SK-N-SH (cell line): ENCODE data around the gene TMEM232. TPM values are rescaled to one million over a fixed set of nuclear protein-coding genes. Genes with fewer than 3 reads are reported as not detected.

Experiments
- CTCF ChIA-PET: fragments of 300-600, 350-600 bp; formaldehyde crosslinking; extraction: SDS; loops from one replicate; lab custom pipeline; 2021; lab: Yijun Ruan, JAX
- POLR2A ChIA-PET: fragments of 350-600 bp; sonication (Branson Sonifier 250); formaldehyde crosslinking; extraction: SDS; loops from one replicate; lab custom pipeline; 2020; ENCODE audit warnings: antibody characterized with exemption, inconsistent platforms; lab: Yijun Ruan, JAX
- DNase-seq: peaks from one replicate; pipeline ENCODE4 v3.0.0; 2012
- H2AFZ ChIP-seq: fragments of 200-600 bp; sonication (generic); 2 replicates; pipeline ENCODE4 v1.8.1; 2016; ENCODE audit warnings: antibody characterized with exemption, mild to moderate bottlenecking, low read depth
- H3F3A ChIP-seq: fragments of 200-600 bp; sonication (generic); replicated peaks from 2 replicates; pipeline ENCODE3; 2016; ENCODE audit warnings: antibody characterized with exemption, mild to moderate bottlenecking; ENCODE audit not compliant: insufficient read depth
- H3K27ac ChIP-seq, 2 experiments: fragments of 200-500 bp in 1 of 2; fragments of 200-600 bp in 1 of 2; sonication (Bioruptor generic) in 1 of 2; sonication (generic), shearing (Covaris generic) in 1 of 2; 2 replicates each; pipeline versions ENCODE4 v1.5.1 to v1.6.1; 2014 to 2016; ENCODE audit warnings: low read depth in 2 of 2, inconsistent platforms in 1 of 2, low read length in 1 of 2, mild to moderate bottlenecking in 1 of 2, mixed read lengths in 1 of 2
- H3K27me3 ChIP-seq: fragments of 200-600 bp; sonication (generic), shearing (Covaris generic); 2 replicates; pipeline ENCODE4 v1.6.1; 2016; ENCODE audit warnings: mixed run types; ENCODE audit not compliant: insufficient read depth
- H3K36me3 ChIP-seq, 2 experiments: fragments of 200-500 bp in 1 of 2; fragments of 200-600 bp in 1 of 2; sonication (Bioruptor generic) in 1 of 2; sonication (generic) in 1 of 2; replicated peaks in 1 of 2; 2 replicates each; pipeline versions ENCODE3 to v1.5.1; 2014 to 2016; ENCODE audit warnings: low read length in 1 of 2, mild to moderate bottlenecking in 1 of 2; ENCODE audit not compliant: insufficient read depth in 2 of 2, control insufficient read depth in 1 of 2
- H3K4me1 ChIP-seq, 2 experiments: fragments of 200-500 bp in 1 of 2; fragments of 200-600 bp in 1 of 2; sonication (Bioruptor generic) in 1 of 2; sonication (generic), shearing (Covaris generic) in 1 of 2; 2 replicates each; pipeline versions ENCODE4 v1.5.1 to v1.6.1; 2014 to 2016; ENCODE audit warnings: low read depth in 1 of 2, low read length in 1 of 2, mixed run types in 1 of 2; ENCODE audit not compliant: insufficient read depth in 2 of 2, control insufficient read depth in 1 of 2
- H3K4me2 ChIP-seq: fragments of 200-600 bp; sonication (generic), shearing (Covaris generic); 2 replicates; pipeline ENCODE4 v1.6.1; 2017; ENCODE audit warnings: mixed run types
- H3K4me3 ChIP-seq, 2 experiments: fragments of 200-500 bp in 1 of 2; fragments of 200-600 bp in 1 of 2; sonication (Bioruptor generic) in 1 of 2; sonication (generic), shearing (Covaris generic) in 1 of 2; 2 replicates each; pipeline versions ENCODE4 v1.5.1 to v1.8.1; 2014 to 2016; ENCODE audit warnings: low read depth in 2 of 2, inconsistent platforms in 1 of 2, low read length in 1 of 2, mild to moderate bottlenecking in 1 of 2, mixed read lengths in 1 of 2, moderate library complexity in 1 of 2
- H3K79me2 ChIP-seq: fragments of 200-600 bp; sonication (generic); 2 replicates; pipeline ENCODE4 v1.8.1; 2017; ENCODE audit warnings: mild to moderate bottlenecking; ENCODE audit not compliant: insufficient read depth
- H3K9ac ChIP-seq: fragments of 200-600 bp; sonication (generic); 2 replicates; pipeline ENCODE4 v1.6.1; 2017; ENCODE audit warnings: mixed run types
- H3K9me2 ChIP-seq: fragments of 200-600 bp; sonication (generic); 2 replicates; pipeline ENCODE4 v1.6.1; 2017; ENCODE audit warnings: mixed run types
- H3K9me3 ChIP-seq: fragments of 200-600 bp; sonication (generic); 2 replicates; pipeline ENCODE4 v1.6.1; 2017; ENCODE audit warnings: mixed run types, mild to moderate bottlenecking, moderate library complexity
- H4K20me1 ChIP-seq: fragments of 200-600 bp; sonication (generic); 2 replicates; pipeline ENCODE4 v1.6.1; 2017; ENCODE audit warnings: mild to moderate bottlenecking, mixed run types; ENCODE audit not compliant: insufficient read depth
- EZH2phosphoT487 ChIP-seq: fragments of 200-600 bp; sonication (generic); IDR thresholded peaks from 2 replicates; pipeline ENCODE4 v1.6.1; 2017; ENCODE audit warnings: low read depth, mixed run types, mild to moderate bottlenecking, antibody characterized with exemption, moderate library complexity, borderline replicate concordance
- GABPA ChIP-seq: IDR thresholded peaks from 2 replicates; pipeline ENCODE4 v1.4.0; 2012; ENCODE audit warnings: low read depth, mild to moderate bottlenecking
- POLR2AphosphoS5 ChIP-seq: IDR thresholded peaks from 2 replicates; pipeline ENCODE4 v1.6.1; 2012; ENCODE audit warnings: low read depth, low read length
- REST ChIP-seq: IDR thresholded peaks from 2 replicates; pipeline ENCODE4 v1.6.1; 2012; ENCODE audit warnings: mild to moderate bottlenecking, low read depth, low read length, moderate library complexity
- RXRA ChIP-seq: IDR thresholded peaks from 2 replicates; pipeline ENCODE4 v1.4.0; 2012; ENCODE audit warnings: low read depth, mild to moderate bottlenecking, borderline replicate concordance
- SIN3A ChIP-seq: IDR thresholded peaks from 2 replicates; pipeline ENCODE4 v1.6.1; 2012; ENCODE audit warnings: low read depth, mild to moderate bottlenecking, low read length, moderate library complexity, borderline replicate concordance
- SMC3 ChIP-seq: IDR thresholded peaks from 2 replicates; pipeline ENCODE4 v1.6.1; 2012; ENCODE audit warnings: low read depth, low read length, improper control_type of control experiment
- TAF1 ChIP-seq: IDR thresholded peaks from 2 replicates; pipeline ENCODE4 v1.6.1; 2012; ENCODE audit warnings: low read depth, mild to moderate bottlenecking, low read length, moderate library complexity, borderline replicate concordance
- ZBTB33 ChIP-seq: IDR thresholded peaks from 2 replicates; pipeline ENCODE4 v1.4.0; 2012; ENCODE audit warnings: low read depth, borderline replicate concordance
- WGBS: methylation state at CpG from one replicate; pipeline ENCODE4 v1.1.6; 2017; ENCODE audit warnings: low lambda C conversion rate; 5-methylcytosine and 5-hydroxymethylcytosine counted together
- polyA plus RNA-seq, 3 experiments: library from polyadenylated mRNA; depleted of rRNA; stranded (reverse); fragments of >200 nt; gene quantifications; 2 replicates each; pipeline ENCODE4 v1.2.3, GENCODE V29; 2012
- TF ChIP-seq, protein P1 (sequence below): fragments of 200-600 bp; sonication (generic); IDR thresholded peaks from 2 replicates; pipeline ENCODE4 v1.6.1; 2017; ENCODE audit warnings: antibody characterized with exemption, mild to moderate bottlenecking, moderate library complexity
- TF ChIP-seq, protein P2 (sequence below): fragments of 150-350 bp; IDR thresholded peaks from 2 replicates; pipeline ENCODE4 v1.6.1; 2017; ENCODE audit warnings: antibody characterized with exemption, low read length, low read depth, borderline replicate concordance

The TMEM232 gene
- polyA plus RNA-seq, 1 of the 3 experiments (the other 2 are of a cell fraction) = 0.66 TPM

GRCh38 chr5:110435207-110435606 lies 291.3 kb downstream of the TMEM232 start:
- 56% methylated on average over 2 of the region's 2 CpGs for WGBS

More at GRCh38 chr5:110435207-110435606, 291.3 kb downstream of the TMEM232 start:
- ChIA-PET POLR2A (no interaction called here), CTCF (no interaction called here)
- H3K4me3 ChIP-seq = no peak overlapping the region
- H3K9me2 ChIP-seq = no peaks in the 10 kb centered on the region
- H3K36me3 ChIP-seq = peaks cover 0 to 4% of the 10 kb centered on the region in 2 experiments
- no peaks in the 10 kb centered on the region for H3K79me2 ChIP-seq
- TF ChIP-seq POLR2AphosphoS5 (no peak), SIN3A (no peak), ZBTB33 (no peak), EZH2phosphoT487 (no peak), SMC3 (no peak), RXRA (no peak), TAF1 (no peak), GABPA (no peak), REST (no peak)
- TF ChIP-seq, protein P1, sequence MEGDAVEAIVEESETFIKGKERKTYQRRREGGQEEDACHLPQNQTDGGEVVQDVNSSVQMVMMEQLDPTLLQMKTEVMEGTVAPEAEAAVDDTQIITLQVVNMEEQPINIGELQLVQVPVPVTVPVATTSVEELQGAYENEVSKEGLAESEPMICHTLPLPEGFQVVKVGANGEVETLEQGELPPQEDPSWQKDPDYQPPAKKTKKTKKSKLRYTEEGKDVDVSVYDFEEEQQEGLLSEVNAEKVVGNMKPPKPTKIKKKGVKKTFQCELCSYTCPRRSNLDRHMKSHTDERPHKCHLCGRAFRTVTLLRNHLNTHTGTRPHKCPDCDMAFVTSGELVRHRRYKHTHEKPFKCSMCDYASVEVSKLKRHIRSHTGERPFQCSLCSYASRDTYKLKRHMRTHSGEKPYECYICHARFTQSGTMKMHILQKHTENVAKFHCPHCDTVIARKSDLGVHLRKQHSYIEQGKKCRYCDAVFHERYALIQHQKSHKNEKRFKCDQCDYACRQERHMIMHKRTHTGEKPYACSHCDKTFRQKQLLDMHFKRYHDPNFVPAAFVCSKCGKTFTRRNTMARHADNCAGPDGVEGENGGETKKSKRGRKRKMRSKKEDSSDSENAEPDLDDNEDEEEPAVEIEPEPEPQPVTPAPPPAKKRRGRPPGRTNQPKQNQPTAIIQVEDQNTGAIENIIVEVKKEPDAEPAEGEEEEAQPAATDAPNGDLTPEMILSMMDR = no peak
- TF ChIP-seq, protein P2, sequence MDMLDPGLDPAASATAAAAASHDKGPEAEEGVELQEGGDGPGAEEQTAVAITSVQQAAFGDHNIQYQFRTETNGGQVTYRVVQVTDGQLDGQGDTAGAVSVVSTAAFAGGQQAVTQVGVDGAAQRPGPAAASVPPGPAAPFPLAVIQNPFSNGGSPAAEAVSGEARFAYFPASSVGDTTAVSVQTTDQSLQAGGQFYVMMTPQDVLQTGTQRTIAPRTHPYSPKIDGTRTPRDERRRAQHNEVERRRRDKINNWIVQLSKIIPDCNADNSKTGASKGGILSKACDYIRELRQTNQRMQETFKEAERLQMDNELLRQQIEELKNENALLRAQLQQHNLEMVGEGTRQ = no peak
- H3K9me3 ChIP-seq = no peaks in the 10 kb centered on the region; the same call in 1 of the 2 replicates
- no peaks in the 10 kb centered on the region for H4K20me1 ChIP-seq
- H3F3A ChIP-seq = no peaks in the 10 kb centered on the region
- no peak for DNase-seq
- no peak overlapping the region for H2AFZ ChIP-seq
- H3K9ac ChIP-seq = no peak overlapping the region
- H3K4me1 ChIP-seq = no peaks in the 10 kb centered on the region
- H3K4me2 ChIP-seq = no peak overlapping the region
- no peak overlapping the region for H3K27ac ChIP-seq
- no peaks in the 10 kb centered on the region for H3K27me3 ChIP-seq
